Osteocyte (in vitro differentiated cells): ENCODE measurements around the gene ALDH16A1. TPM values are rescaled to one million over a fixed set of nuclear protein-coding genes. Genes with fewer than 3 reads are reported as not detected.

Experiments
- DNase-seq: peaks from one replicate; pipeline ENCODE4 v3.0.0; 2021; ENCODE audit warnings: mixed read lengths; ENCODE audit not compliant: unreplicated experiment; ENCODE audit errors: extremely low spot score
- H3K27ac Mint-ChIP-seq: one replicate; pipeline ENCODE4 v1.8.0; 2021; ENCODE audit warnings: mild to moderate bottlenecking, mixed read lengths; ENCODE audit not compliant: unreplicated experiment
- H3K27me3 Mint-ChIP-seq: one replicate; pipeline ENCODE4 v1.8.0; 2021; ENCODE audit warnings: mixed read lengths; ENCODE audit not compliant: unreplicated experiment
- H3K36me3 Mint-ChIP-seq: one replicate; pipeline ENCODE4 v1.8.0; 2021; ENCODE audit warnings: mixed read lengths; ENCODE audit not compliant: unreplicated experiment
- H3K4me1 Mint-ChIP-seq: one replicate; pipeline ENCODE4 v1.8.0; 2021; ENCODE audit warnings: mixed read lengths; ENCODE audit not compliant: unreplicated experiment
- H3K4me3 Mint-ChIP-seq: one replicate; pipeline ENCODE4 v1.8.0; 2021; ENCODE audit warnings: mild to moderate bottlenecking, moderate library complexity, mixed read lengths; ENCODE audit not compliant: unreplicated experiment
- H3K9me3 Mint-ChIP-seq: one replicate; pipeline ENCODE4 v1.8.0; 2021; ENCODE audit warnings: mixed read lengths; ENCODE audit not compliant: unreplicated experiment
- total RNA-seq: library from RNA; stranded (reverse); gene quantifications from 2 replicates; pipeline ENCODE4 v1.2.1, GENCODE V29; 2021
- TF ChIP-seq, protein P1 (sequence below): fragments of 200-600 bp; sonication (generic); IDR thresholded peaks from 2 replicates; pipeline ENCODE4 v1.5.0; 2021; ENCODE audit warnings: antibody characterized with exemption, mild to moderate bottlenecking, moderate library complexity

ALDH16A1 gene
- total RNA-seq, 1 donor from 2014 or later, result 31.8 TPM

DNA sequence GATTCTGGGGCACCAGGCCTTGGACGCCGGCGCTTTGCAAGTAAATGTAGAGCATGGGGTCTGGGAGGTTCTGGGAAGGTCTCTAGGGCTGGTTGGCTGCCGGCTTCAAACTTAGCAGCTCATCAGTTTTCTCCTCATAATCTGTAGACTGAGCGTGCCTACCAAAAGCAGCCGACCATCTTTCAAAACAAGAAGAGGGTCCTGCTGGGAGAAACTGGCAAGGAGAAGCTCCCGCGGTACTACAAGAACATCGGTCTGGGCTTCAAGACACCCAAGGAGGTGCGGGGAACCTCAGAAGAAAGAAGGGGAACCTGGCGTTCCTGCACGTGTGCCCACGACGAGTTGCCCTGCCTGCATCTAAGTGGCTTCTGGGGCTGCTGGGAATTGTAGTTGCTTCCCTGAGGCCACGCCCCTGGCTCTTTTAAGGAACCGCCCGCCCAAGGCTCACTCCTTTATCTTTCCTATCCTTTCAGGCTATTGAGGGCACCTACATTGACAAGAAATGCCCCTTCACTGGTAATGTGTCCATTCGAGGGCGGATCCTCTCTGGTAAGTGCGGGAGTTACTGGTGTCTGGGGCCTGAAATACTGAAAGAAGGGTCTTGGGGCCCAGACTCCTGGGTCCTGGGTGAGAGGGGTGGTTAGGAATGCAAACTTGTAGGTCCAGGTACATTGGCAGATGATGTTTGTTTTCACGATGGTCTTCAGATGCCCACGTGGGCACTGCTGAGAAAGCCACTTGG lies 44.2 kb downstream of the ALDH16A1 start:
- TF ChIP-seq, protein P1, sequence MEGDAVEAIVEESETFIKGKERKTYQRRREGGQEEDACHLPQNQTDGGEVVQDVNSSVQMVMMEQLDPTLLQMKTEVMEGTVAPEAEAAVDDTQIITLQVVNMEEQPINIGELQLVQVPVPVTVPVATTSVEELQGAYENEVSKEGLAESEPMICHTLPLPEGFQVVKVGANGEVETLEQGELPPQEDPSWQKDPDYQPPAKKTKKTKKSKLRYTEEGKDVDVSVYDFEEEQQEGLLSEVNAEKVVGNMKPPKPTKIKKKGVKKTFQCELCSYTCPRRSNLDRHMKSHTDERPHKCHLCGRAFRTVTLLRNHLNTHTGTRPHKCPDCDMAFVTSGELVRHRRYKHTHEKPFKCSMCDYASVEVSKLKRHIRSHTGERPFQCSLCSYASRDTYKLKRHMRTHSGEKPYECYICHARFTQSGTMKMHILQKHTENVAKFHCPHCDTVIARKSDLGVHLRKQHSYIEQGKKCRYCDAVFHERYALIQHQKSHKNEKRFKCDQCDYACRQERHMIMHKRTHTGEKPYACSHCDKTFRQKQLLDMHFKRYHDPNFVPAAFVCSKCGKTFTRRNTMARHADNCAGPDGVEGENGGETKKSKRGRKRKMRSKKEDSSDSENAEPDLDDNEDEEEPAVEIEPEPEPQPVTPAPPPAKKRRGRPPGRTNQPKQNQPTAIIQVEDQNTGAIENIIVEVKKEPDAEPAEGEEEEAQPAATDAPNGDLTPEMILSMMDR, result no peak
- Mint-ChIP-seq H3K27ac (peak overlapping the region; percentile 97), H3K36me3 (peaks cover 32% of the 10 kb centered on the region), H3K4me1 (peaks cover 14% of the 10 kb centered on the region), H3K4me3 (peak overlapping the region; percentile 97), H3K9me3 (no peaks in the 10 kb centered on the region), H3K27me3 (no peaks in the 10 kb centered on the region)
- no peak for DNase-seq

- no peaks in the 10 kb centered on the region for H3K9me3 Mint-ChIP-seq
- TF ChIP-seq, protein P1, result no peak
- H3K4me1 Mint-ChIP-seq, result peaks cover 14% of the 10 kb centered on the region
- no peak for DNase-seq
- H3K36me3 Mint-ChIP-seq, result peaks cover 27% of the 10 kb centered on the region
- H3K27me3 Mint-ChIP-seq, result no peaks in the 10 kb centered on the region
- H3K4me3 Mint-ChIP-seq, result peak overlapping the region; percentile 97
- H3K27ac Mint-ChIP-seq, result no peak overlapping the region
These were observed 44.7 kb downstream of the ALDH16A1 start for GRCh38 chr19:49497789-49498103.

DNA sequence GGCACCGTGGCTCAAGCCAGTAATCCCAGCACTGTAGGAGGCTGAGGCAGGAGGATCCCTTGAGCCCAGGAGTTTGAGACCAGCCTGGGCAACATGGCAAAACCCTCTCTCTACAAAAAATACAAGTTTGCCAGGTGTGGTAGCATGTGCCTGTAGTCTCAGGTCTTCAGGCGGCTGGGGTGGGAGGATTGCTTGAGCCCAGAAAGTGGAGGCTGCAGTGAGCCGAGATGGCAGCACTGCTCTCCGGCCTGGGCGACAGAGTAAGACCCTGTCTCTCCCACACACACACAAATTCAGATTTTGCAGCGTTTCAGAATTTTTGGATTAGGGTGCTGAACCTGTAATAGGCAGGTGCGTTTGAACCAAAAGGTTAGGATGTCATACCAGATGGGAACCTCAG lies 45.5 kb downstream of the ALDH16A1 start:
- no peak for DNase-seq
- Mint-ChIP-seq H3K27ac (no peak overlapping the region), H3K4me3 (peak overlapping the region; percentile 4), H3K4me1 (peaks cover 20% of the 10 kb centered on the region), H3K27me3 (no peaks in the 10 kb centered on the region), H3K9me3 (no peaks in the 10 kb centered on the region), H3K36me3 (peaks cover 23% of the 10 kb centered on the region)
- TF ChIP-seq, protein P1, result no peak

- peaks cover 20% of the 10 kb centered on the region for H3K4me1 Mint-ChIP-seq
- no peak overlapping the region for H3K27ac Mint-ChIP-seq
- H3K36me3 Mint-ChIP-seq, result peaks cover 23% of the 10 kb centered on the region
- H3K27me3 Mint-ChIP-seq, result no peaks in the 10 kb centered on the region
- no peak overlapping the region for H3K4me3 Mint-ChIP-seq
- no peaks in the 10 kb centered on the region for H3K9me3 Mint-ChIP-seq
- no peak for DNase-seq
- TF ChIP-seq, protein P1, result no peak
These were observed 46.1 kb downstream of the ALDH16A1 start for GRCh38 chr19:49499030-49499670.

- H3K4me3 Mint-ChIP-seq, result no peak overlapping the region
- peaks cover 10% of the 10 kb centered on the region for H3K4me1 Mint-ChIP-seq
- TF ChIP-seq, protein P1, result peak; percentile 83
- peaks cover 10% of the 10 kb centered on the region for H3K36me3 Mint-ChIP-seq
- H3K27ac Mint-ChIP-seq, result peak overlapping the region; percentile 34
- no peak for DNase-seq
- no peaks in the 10 kb centered on the region for H3K27me3 Mint-ChIP-seq
- no peaks in the 10 kb centered on the region for H3K9me3 Mint-ChIP-seq
These were observed 50.0 kb downstream of the ALDH16A1 start for GRCh38 chr19:49502866-49503581.
